Upper lobe of left lung (tissue), 6 donors: ENCODE data around the gene KASH5. TPM values are rescaled to one million over a fixed set of nuclear protein-coding genes. Genes with fewer than 3 reads are reported as not detected.
A peak's percentile ranks its signal among the peaks of the same experiment; 100 is the strongest.

Experiments used
- ATAC-seq, 2 donors: fragments of 200-7000 bp; cut with Tn5 transposase; one replicate each; pipeline ENCODE4 v1.9.1; 2022; ENCODE audit warnings: mild to moderate bottlenecking in 2 of 2, moderate library complexity in 2 of 2; ENCODE audit not compliant: low FRiP score in 2 of 2
- DNase-seq, 2 donors: peaks; one replicate each; pipeline ENCODE4 v3.0.0-alpha.2; 2019 to 2020
- H3K27ac ChIP-seq, 4 donors: fragments of 200-600 bp; sonication (generic); one replicate each; pipeline ENCODE4 v1.5.1; 2016 to 2019
- H3K27me3 ChIP-seq, 4 donors: fragments of 200-600 bp; sonication (generic); one replicate each; pipeline ENCODE4 v1.5.1; 2017 to 2019
- H3K36me3 ChIP-seq, 4 donors: fragments of 200-600 bp; sonication (generic); one replicate each; pipeline ENCODE4 v1.5.1; 2016 to 2019
- H3K4me1 ChIP-seq, 4 donors: fragments of 200-600 bp; sonication (generic); one replicate each; pipeline ENCODE4 v1.5.1; 2018 to 2019
- H3K4me3 ChIP-seq, 4 donors: fragments of 200-600 bp; sonication (generic); one replicate each; pipeline ENCODE4 v1.5.1; 2017 to 2019; ENCODE audit warnings: mild to moderate bottlenecking in 2 of 4, moderate library complexity in 1 of 4
- H3K9me3 ChIP-seq, 4 donors: fragments of 200-600 bp; sonication (generic); one replicate each; pipeline ENCODE4 v1.5.1; 2018 to 2019
- EP300 ChIP-seq, 4 donors: sonication (generic); formaldehyde crosslinking; IDR thresholded peaks; one replicate each; pipeline ENCODE4 v1.5.1; 2017; ENCODE audit warnings: antibody characterized with exemption in 4 of 4, control low read depth in 2 of 4
- POLR2A ChIP-seq, 4 donors: fragments of 450-650 bp; IDR thresholded peaks; one replicate each; pipeline ENCODE4 v1.5.1; 2016 to 2017; ENCODE audit warnings: antibody characterized with exemption in 4 of 4, mild to moderate bottlenecking in 2 of 4
- POLR2AphosphoS5 ChIP-seq, 2 donors: sonication (generic); formaldehyde crosslinking; IDR thresholded peaks; one replicate each; pipeline ENCODE4 v1.5.1; 2017; ENCODE audit warnings: antibody characterized with exemption in 2 of 2
- WGBS, 2 donors: methylation state at CpG; one replicate each; pipeline ENCODE4 v1.1.5; 2017 to 2018; 5-methylcytosine and 5-hydroxymethylcytosine counted together
- total RNA-seq, 6 donors: library from RNA; depleted of rRNA in 4 of 6; stranded (reverse); fragments of >200 nt in 4 of 6; gene quantifications; one replicate each; pipeline versions ENCODE4 v1.1.0 to v1.2.1, GENCODE V29; 2016 to 2021
- TF ChIP-seq, protein P1 (sequence below), 6 experiments: fragments of 450-650 bp in 4 of 6; fragments of 200-600 bp in 2 of 6; sonication (generic) in 2 of 6; IDR thresholded peaks; one replicate each; pipeline ENCODE4 v1.5.1; 2016 to 2019; ENCODE audit warnings: antibody characterized with exemption in 6 of 6
- donor health status: DM: no; HTN: no; CAD: no; lungs with moderate emphysema.
- donor health status: DM: no; HTN: yes; CAD: no; lungs with severe emphysema.

The KASH5 gene
- total RNA-seq, 6 donors from 2014 or later = 0.61 to 6.9 (median 1.6) TPM; not detected in 2

DNA sequence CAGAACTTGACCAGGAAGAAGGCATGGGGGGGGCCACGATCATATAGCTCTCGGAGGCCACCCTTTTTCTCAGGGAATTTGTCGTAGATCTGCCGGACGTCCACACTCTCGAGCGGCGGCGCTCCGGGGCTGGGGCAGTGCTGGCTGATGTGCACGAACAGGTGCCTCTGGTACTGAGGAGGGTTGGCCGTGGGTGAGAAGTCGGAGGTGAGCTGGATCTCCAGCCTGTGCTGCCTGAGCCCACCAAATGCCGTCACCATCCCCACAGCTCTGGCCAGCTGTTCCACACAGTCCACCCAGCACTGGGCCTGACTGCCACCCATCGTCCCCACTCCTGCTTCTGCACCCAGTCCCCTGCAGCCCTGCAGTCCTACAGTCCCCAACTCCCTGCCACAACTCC is 40.9 kb upstream of the KASH5 start:
- 96 to 98% methylated on average over 15 of the region's 15 CpGs for WGBS, 2 donors
- DNase-seq = peak in 1 of 2 donors; percentile 82
- peaks cover 3 to 92% (median 72%) of the 10 kb centered on the region in 4 donors for H3K36me3 ChIP-seq
- peak in 1 of 2 donors; percentile 17 for ATAC-seq
- no peak overlapping the region for H3K27ac ChIP-seq
- no peaks in the 10 kb centered on the region for H3K27me3 ChIP-seq
- no peaks in the 10 kb centered on the region for H3K9me3 ChIP-seq
- H3K4me1 ChIP-seq = no peaks in the 10 kb centered on the region
- H3K4me3 ChIP-seq = no peak overlapping the region
- TF ChIP-seq POLR2AphosphoS5 (IDR thresholded peaks at IDR 0.05) (no peak), POLR2A (IDR thresholded peaks at IDR 0.05) (no peak), EP300 (IDR thresholded peaks at IDR 0.05) (no peak)
- TF ChIP-seq, protein P1, sequence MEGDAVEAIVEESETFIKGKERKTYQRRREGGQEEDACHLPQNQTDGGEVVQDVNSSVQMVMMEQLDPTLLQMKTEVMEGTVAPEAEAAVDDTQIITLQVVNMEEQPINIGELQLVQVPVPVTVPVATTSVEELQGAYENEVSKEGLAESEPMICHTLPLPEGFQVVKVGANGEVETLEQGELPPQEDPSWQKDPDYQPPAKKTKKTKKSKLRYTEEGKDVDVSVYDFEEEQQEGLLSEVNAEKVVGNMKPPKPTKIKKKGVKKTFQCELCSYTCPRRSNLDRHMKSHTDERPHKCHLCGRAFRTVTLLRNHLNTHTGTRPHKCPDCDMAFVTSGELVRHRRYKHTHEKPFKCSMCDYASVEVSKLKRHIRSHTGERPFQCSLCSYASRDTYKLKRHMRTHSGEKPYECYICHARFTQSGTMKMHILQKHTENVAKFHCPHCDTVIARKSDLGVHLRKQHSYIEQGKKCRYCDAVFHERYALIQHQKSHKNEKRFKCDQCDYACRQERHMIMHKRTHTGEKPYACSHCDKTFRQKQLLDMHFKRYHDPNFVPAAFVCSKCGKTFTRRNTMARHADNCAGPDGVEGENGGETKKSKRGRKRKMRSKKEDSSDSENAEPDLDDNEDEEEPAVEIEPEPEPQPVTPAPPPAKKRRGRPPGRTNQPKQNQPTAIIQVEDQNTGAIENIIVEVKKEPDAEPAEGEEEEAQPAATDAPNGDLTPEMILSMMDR (IDR thresholded peaks at IDR 0.05) = no peak

DNA sequence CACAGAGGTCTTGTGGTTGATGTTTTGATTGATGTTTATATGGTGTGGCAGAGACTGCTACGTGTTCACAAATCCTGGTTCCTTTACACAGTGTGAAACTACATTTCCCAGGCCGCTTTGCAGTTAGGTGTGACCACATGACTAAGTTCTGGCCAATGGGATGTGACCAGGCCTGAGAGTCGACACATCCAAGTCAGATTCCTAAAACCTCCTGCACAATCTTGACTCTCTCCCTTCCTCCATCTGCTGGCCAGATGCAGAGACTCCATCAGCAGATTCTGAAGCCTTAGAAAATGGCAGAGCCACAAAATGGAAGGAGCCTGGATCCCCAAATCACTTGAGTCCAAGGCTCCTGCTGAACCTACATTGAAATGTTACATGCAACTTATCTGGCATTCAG is 40.2 kb upstream of the KASH5 start:
- DNase-seq = no peak
- 71 to 73% methylated on average over 3 of the region's 3 CpGs for WGBS, 2 donors
- peaks cover 3 to 92% (median 66%) of the 10 kb centered on the region in 4 donors for H3K36me3 ChIP-seq
- no peaks in the 10 kb centered on the region for H3K27me3 ChIP-seq
- H3K4me1 ChIP-seq = no peaks in the 10 kb centered on the region
- no peak for TF ChIP-seq EP300 (IDR thresholded peaks at IDR 0.05)
- TF ChIP-seq, protein P1 (IDR thresholded peaks at IDR 0.05) = no peak
- no peak overlapping the region for H3K27ac ChIP-seq
- no peaks in the 10 kb centered on the region for H3K9me3 ChIP-seq
- peak in 1 of 2 donors; percentile 61 for ATAC-seq
- no peak overlapping the region for H3K4me3 ChIP-seq

DNA sequence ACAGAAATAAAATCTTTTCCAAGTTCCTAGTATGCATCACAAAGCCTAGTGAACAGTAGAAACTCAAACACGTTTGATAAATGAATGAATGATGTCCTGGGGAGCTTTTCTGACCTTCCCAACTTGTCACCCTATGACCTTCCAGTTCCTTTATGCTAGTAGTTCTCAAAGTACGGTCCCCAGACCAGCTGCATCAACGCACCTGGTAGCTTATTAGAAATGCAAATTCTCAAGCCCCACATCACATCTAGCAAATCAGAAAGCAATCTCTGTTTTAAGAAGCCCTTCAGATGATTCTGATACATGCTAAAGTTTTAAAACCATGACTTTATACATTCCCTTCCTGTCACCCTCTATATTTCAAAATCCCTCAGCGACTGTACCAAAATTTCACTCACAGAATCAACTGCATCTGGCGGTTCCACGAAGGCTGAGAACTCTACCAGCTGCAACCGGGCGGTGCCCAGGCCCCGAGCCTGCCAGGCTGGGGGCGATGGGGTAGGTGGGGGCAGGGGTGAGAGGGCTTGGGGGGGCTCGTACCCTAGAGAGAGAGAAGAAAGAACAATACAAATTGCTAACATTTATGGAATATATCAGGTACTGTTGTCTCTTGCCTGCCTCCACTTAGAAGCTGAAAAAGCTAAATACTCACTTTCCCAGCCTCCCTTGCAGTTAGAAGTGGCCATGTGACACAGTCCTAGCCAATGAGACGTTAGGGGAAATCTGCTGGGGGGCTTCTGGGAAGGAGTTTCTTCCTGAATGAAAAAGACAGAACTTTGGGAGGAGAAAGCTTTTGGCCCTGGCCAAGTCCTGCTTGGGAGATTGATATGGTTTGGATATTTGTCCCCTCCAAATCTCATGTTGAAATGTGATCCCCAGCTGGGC is 39.5 kb upstream of the KASH5 start:
- no peaks in the 10 kb centered on the region for H3K4me1 ChIP-seq
- H3K36me3 ChIP-seq = peaks cover 3 to 92% (median 60%) of the 10 kb centered on the region in 4 donors
- no peak for TF ChIP-seq POLR2A (IDR thresholded peaks at IDR 0.05)
- no peak for TF ChIP-seq POLR2AphosphoS5 (IDR thresholded peaks at IDR 0.05)
- TF ChIP-seq, protein P1 (IDR thresholded peaks at IDR 0.05) = no peak
- TF ChIP-seq EP300 (IDR thresholded peaks at IDR 0.05) = no peak
- no peaks in the 10 kb centered on the region for H3K27me3 ChIP-seq
- ATAC-seq (no peak), DNase-seq (no peak)
- WGBS, 2 donors = 94 to 95% methylated on average over 12 of the region's 12 CpGs
- H3K9me3 ChIP-seq = no peaks in the 10 kb centered on the region
- no peak overlapping the region for H3K27ac ChIP-seq
- no peak overlapping the region for H3K4me3 ChIP-seq

DNA sequence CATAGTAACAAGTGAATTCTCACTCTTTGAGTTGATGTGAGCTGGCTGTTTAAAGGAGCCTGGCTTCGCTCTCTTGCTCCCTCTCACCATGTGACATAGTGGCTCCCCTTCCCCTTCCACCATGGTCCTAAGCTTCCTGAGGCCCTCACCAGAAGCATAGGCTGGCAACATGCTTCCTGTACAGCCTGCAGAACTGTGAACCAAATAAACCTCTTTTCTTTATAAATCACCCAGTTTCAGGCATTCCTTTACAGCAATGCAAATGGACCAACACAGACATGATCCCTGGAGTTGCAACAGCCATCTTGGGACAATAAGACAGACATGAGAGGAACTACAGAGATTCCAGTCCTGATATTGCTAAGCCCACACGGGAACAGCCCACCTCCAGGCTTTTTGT is 38.5 kb upstream of the KASH5 start:
- no peaks in the 10 kb centered on the region for H3K27me3 ChIP-seq
- no peak overlapping the region for H3K4me3 ChIP-seq
- no peak overlapping the region for H3K27ac ChIP-seq
- no peak for DNase-seq
- ATAC-seq = no peak
- H3K4me1 ChIP-seq = no peaks in the 10 kb centered on the region
- WGBS, 2 donors = 94 to 96% methylated on average over 2 of the region's 2 CpGs
- peaks cover 3 to 91% (median 58%) of the 10 kb centered on the region in 4 donors for H3K36me3 ChIP-seq
- TF ChIP-seq POLR2A (IDR thresholded peaks at IDR 0.05) (no peak), EP300 (IDR thresholded peaks at IDR 0.05) (no peak), POLR2AphosphoS5 (IDR thresholded peaks at IDR 0.05) (no peak)
- TF ChIP-seq, protein P1 (IDR thresholded peaks at IDR 0.05) = no peak
- H3K9me3 ChIP-seq = no peaks in the 10 kb centered on the region
